DMS153 (cell line): ENCODE measurements around the gene PAQR5.
"Not testable (repeated sequence)": the region's sequence is repeated elsewhere in the genome, so short reads cannot be mapped to it uniquely, and the experiment has no call there.

Experiments
- DNase-seq: peaks from one replicate; lab custom pipeline; 2025; lab: John Stamatoyannopoulos, UW

The PAQR5 gene

GRCh38 chr15:69357773-69358771, 59.4 kb downstream of the PAQR5 start:
- no peak for DNase-seq

GRCh38 chr15:69358850-69359249, 60.1 kb downstream of the PAQR5 start:
- DNase-seq = no peak

GRCh38 chr15:69359722-69360121, 61.0 kb downstream of the PAQR5 start:
- no peak for DNase-seq

GRCh38 chr15:69360642-69361041, 61.9 kb downstream of the PAQR5 start:
- no peak for DNase-seq

- DNase-seq = no peak
Measured at GRCh38 chr15:69367236-69367635, 68.5 kb downstream of the PAQR5 start.

- no peak for DNase-seq
Measured at GRCh38 chr15:69369631-69370030, 70.9 kb downstream of the PAQR5 start.

- no peak for DNase-seq
Measured at GRCh38 chr15:69373406-69373805, 74.7 kb downstream of the PAQR5 start.

- no peak for DNase-seq
Measured at GRCh38 chr15:69375151-69375790, 76.6 kb downstream of the PAQR5 start.

GRCh38 chr15:69377216-69377970, 78.7 kb downstream of the PAQR5 start:
- no peak for DNase-seq

- DNase-seq = no peak
Measured at GRCh38 chr15:69380100-69380725, 81.5 kb downstream of the PAQR5 start.

- no peak for DNase-seq
Measured at GRCh38 chr15:69380726-69381105, 82.0 kb downstream of the PAQR5 start.

GRCh38 chr15:69382176-69382575, 83.5 kb downstream of the PAQR5 start:
- not testable (repeated sequence) for DNase-seq

- not testable (repeated sequence) for DNase-seq
Measured at GRCh38 chr15:69384066-69384465, 85.4 kb downstream of the PAQR5 start.

GRCh38 chr15:69384626-69385598, 86.2 kb downstream of the PAQR5 start:
- no peak for DNase-seq

- DNase-seq = no peak
Measured at GRCh38 chr15:69385831-69386230, 87.1 kb downstream of the PAQR5 start.

GRCh38 chr15:69386284-69386683, 87.6 kb downstream of the PAQR5 start:
- DNase-seq = no peak

- DNase-seq = no peak
Measured at GRCh38 chr15:69388260-69388705, 89.6 kb downstream of the PAQR5 start.

- DNase-seq = no peak
Measured at GRCh38 chr15:69389426-69389825, 90.7 kb downstream of the PAQR5 start.

- DNase-seq = no peak
Measured at GRCh38 chr15:69390575-69390974, 91.9 kb downstream of the PAQR5 start.

GRCh38 chr15:69391046-69391757, 92.5 kb downstream of the PAQR5 start:
- DNase-seq = no peak
